ENCODE results near the gene MFGE8.

MFGE8 gene

GRCh38 chr15:88866295-88866881 lies 46.8 kb downstream of the MFGE8 start:
- no peak for DNase-seq

- no peak for DNase-seq
Observed at GRCh38 chr15:88865498-88866099, 47.6 kb downstream of the MFGE8 start.

DNA sequence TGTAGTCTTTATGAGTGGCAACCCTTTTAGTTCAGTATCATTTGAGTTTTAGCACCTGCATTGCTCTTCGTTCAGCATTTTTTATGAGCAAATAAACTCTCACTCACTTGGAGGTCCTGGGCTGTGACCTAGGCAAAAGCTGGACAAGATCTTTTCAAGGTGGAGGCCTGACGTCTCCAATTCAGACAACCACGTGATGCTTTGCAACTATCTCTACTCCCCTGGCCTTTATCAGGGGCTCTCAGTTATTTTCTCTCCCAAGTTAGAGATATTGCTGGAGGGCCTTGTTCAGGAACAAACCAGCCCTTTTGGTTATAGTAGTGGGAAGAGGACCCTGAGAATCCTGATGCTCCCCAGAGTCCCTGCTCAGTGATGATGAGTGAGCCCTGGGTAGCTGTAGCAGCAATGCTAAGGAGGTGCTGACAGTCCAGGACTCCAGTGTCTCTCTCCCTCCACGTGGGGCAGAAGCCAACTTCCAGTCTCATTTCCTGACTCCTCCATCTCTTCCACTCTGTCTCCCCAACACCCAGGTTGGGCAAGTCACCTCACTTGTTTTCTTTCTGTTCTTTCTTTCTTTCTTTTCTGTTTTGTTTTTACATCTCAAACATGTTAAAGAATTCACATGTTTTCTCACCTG lies 48.2 kb downstream of the MFGE8 start:
- no peak for DNase-seq

- no peak for DNase-seq
Observed at GRCh38 chr15:88863412-88863811, 49.8 kb downstream of the MFGE8 start.

- DNase-seq, result no peak
Observed at GRCh38 chr15:88860212-88860611, 53.0 kb downstream of the MFGE8 start.

DNA sequence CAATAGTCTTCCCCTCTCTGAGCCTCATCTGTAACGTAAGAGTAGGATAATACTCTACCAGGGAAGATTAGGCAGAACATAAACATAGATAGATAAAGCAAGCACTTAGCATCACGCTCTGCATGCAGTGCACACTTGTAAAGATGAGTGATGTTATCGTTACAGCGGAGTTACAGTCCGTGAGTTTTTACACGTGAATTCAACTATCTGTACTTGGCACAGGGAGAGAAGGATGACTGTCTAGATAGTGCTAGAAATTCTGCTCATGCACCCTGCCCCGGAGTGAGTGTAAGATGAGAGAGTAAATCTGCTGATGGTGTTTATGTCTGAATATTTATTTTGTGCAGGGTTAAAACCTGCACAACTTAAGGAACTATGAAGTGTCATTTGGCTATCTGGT lies 53.6 kb downstream of the MFGE8 start:
- DNase-seq, result no peak

GRCh38 chr15:88858934-88859333 lies 54.2 kb downstream of the MFGE8 start:
- no peak for DNase-seq

GRCh38 chr15:88852476-88852875 lies 60.7 kb downstream of the MFGE8 start:
- no peak for DNase-seq

DNA sequence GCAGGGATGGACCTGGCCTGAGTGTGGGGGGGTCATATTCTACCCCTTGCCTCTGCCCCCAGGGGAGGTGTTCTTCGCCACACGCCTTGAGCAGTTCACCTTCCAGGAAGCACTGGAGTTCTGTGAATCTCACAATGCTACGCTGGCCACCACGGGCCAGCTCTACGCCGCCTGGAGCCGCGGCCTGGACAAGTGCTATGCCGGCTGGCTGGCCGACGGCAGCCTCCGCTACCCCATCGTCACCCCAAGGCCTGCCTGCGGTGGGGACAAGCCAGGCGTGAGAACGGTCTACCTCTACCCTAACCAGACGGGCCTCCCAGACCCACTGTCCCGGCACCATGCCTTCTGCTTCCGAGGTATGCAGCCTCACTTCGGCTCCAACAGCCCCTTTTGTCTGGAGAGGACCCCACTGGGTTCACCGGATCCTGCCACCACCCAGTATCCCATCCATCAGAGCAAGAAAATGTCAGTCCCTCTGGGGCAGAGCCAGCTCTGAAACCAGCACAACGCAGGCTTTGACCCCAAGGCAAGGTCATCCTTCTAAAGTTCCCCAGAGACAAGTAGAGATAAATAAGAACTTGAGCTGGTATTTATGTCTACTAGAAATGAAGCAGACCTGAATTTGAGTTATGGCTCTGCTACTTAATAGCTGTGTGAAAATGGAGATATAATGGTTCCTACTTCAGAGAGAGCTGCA lies 63.7 kb downstream of the MFGE8 start:
- no peak for DNase-seq

All from GOT3 (cell line).